CD4-positive, alpha-beta T cell (primary cell): ENCODE measurements around the gene PIANP. TPM values are rescaled to one million over a fixed set of nuclear protein-coding genes. Genes with fewer than 3 reads are reported as not detected.

ENCODE experiments used
- ATAC-seq: fragments of 200-7000 bp; cut with Tn5 transposase; one replicate; pipeline ENCODE4 v1.10.0; 2022; ENCODE audit warnings: mild to moderate bottlenecking; ENCODE audit not compliant: poor library complexity
- CTCF ChIA-PET: fragments of 350-600 bp; sonication (Branson Sonifier 250); formaldehyde crosslinking; loops from one replicate; lab custom pipeline; 2021; ENCODE audit warnings: antibody characterized with exemption, inconsistent platforms; lab: Charles Lee
- POLR2A ChIA-PET: fragments of 350-600 bp; sonication (Branson Sonifier 250); formaldehyde crosslinking; loops from one replicate; lab custom pipeline; 2021; ENCODE audit warnings: antibody characterized with exemption, inconsistent platforms; lab: Charles Lee
- DNase-seq, 14 experiments: peaks; one replicate each; pipeline ENCODE4 v3.0.0-alpha.2; 2013 to 2020; ENCODE audit warnings: mixed read lengths in 2 of 14
- H3K27ac ChIP-seq, 2 donors: one replicate each; pipeline versions ENCODE4 v1.5.1 to v1.7.0; 2013; ENCODE audit warnings: low read length in 2 of 2, low read depth in 1 of 2, mild to moderate bottlenecking in 1 of 2
- H3K27me3 ChIP-seq, 2 experiments: 1 replicate in 1 of 2; 2 replicates in 1 of 2; pipeline versions ENCODE4 v1.6.1 to v1.7.0; 2013; ENCODE audit warnings: low read length in 2 of 2, control low read depth in 1 of 2, mild to moderate bottlenecking in 1 of 2, moderate library complexity in 1 of 2; ENCODE audit not compliant: insufficient read depth in 2 of 2, control insufficient read depth in 1 of 2
- H3K36me3 ChIP-seq: one replicate; pipeline ENCODE4 v1.6.1; 2013; ENCODE audit warnings: low read length, control low read depth; ENCODE audit not compliant: insufficient read depth
- H3K4me1 ChIP-seq: one replicate; pipeline ENCODE4 v1.6.1; 2013; ENCODE audit warnings: low read length, control low read depth; ENCODE audit not compliant: insufficient read depth
- H3K4me3 ChIP-seq: one replicate; pipeline ENCODE4 v1.5.1; 2013; ENCODE audit warnings: mild to moderate bottlenecking, low read length, moderate library complexity
- H3K9me3 ChIP-seq, 2 experiments: 1 replicate in 1 of 2; 2 replicates in 1 of 2; pipeline versions ENCODE4 v1.6.1 to v1.7.0; 2013; ENCODE audit warnings: low read length in 2 of 2, mild to moderate bottlenecking in 2 of 2, control low read depth in 1 of 2, moderate library complexity in 1 of 2; ENCODE audit not compliant: control insufficient read depth in 1 of 2, insufficient read depth in 1 of 2
- H3K27ac Mint-ChIP-seq: one replicate; pipeline ENCODE4 v1.8.0; 2020; ENCODE audit warnings: mixed read lengths
- H3K27me3 Mint-ChIP-seq: one replicate; pipeline ENCODE4 v1.8.0; 2021; ENCODE audit warnings: mixed read lengths
- H3K36me3 Mint-ChIP-seq: one replicate; pipeline ENCODE4 v1.8.0; 2021; ENCODE audit warnings: low read depth, mixed read lengths
- H3K4me1 Mint-ChIP-seq: one replicate; pipeline ENCODE4 v1.8.0; 2021; ENCODE audit warnings: low read depth, mixed read lengths
- H3K4me3 Mint-ChIP-seq: one replicate; pipeline ENCODE4 v1.8.0; 2020; ENCODE audit warnings: mild to moderate bottlenecking, mixed read lengths
- H3K9me3 Mint-ChIP-seq: one replicate; pipeline ENCODE4 v1.8.0; 2020; ENCODE audit warnings: mixed read lengths
- intact Hi-C, 2 experiments: fragments of 100-400 bp; cut with DNase I in 1 of 2; cut with micrococcal nuclease in 1 of 2; formaldehyde crosslinking; loops; one replicate each; pipeline versions ENCODE4 v1.15.1 to v1.9.0; 2023 to 2025; cut with DNase I, micrococcal nuclease
- total RNA-seq, 174 experiments: library from RNA in 2 of 174; stranded (reverse) in 2 of 174; gene quantifications; one replicate each; pipeline ENCODE4 v1.2.3 and lab custom pipeline; 2021 to 2026
- TF ChIP-seq, protein P1 (sequence below): fragments of 200-600 bp; IDR thresholded peaks from one replicate; pipeline ENCODE4 v1.8.0; 2022; ENCODE audit warnings: antibody characterized with exemption, mild to moderate bottlenecking

PIANP gene
- total RNA-seq, 2 experiments from 2014 or later = 0.87 to 0.99 TPM

DNA sequence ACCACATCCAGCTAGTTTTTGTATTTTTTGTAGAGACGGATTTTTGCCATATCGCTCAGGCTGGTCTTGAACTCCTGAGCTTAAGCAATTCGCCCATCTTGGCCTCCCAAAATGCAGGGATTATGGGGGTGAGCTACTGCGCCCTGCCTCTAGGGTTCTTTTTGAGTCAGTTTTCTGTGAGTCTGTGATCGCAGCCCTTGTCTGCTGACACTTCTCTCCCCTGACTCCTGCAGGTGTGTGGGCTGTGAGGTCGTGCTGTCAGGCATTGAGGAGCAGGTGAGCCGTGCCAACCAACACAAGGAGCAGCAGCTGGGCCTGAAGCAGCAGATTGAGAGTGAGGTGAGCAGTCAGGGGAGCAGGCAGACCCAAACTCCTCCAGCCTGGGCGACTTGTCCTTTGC, 29.6 kb upstream of the PIANP start:
- Mint-ChIP-seq H3K27ac (no peak overlapping the region), H3K36me3 (peaks cover 75% of the 10 kb centered on the region)

DNA sequence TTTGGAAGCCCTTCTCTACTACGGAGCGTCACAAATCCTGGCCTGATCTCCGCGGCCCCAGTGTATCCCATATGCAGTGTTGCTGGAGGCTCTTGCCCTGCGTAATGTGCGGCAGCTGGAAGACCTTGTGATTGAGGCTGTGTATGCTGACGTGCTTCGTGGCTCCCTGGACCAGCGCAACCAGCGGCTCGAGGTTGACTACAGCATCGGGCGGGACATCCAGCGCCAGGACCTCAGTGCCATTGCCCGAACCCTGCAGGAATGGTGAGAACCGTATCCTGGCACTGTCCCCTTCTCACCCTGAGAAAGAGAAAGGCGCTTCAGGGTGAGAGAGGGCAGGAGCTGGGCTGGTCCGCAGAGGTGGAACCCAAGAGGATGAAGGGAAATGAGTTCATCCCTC, 28.6 kb upstream of the PIANP start:
- H3K9me3 Mint-ChIP-seq = no peaks in the 10 kb centered on the region
- DNase-seq (no peak), ATAC-seq (no peak)
- ChIA-PET CTCF (no interaction called here), POLR2A (no interaction called here)
- peaks cover 69% of the 10 kb centered on the region for H3K36me3 Mint-ChIP-seq
- Histone ChIP-seq H3K27ac (no peak overlapping the region), H3K4me3 (no peak overlapping the region), H3K4me1 (peaks cover 11% of the 10 kb centered on the region), H3K9me3 (no peaks in the 10 kb centered on the region), H3K27me3 (no peaks in the 10 kb centered on the region), H3K36me3 (peaks cover 50% of the 10 kb centered on the region)
- TF ChIP-seq, protein P1, sequence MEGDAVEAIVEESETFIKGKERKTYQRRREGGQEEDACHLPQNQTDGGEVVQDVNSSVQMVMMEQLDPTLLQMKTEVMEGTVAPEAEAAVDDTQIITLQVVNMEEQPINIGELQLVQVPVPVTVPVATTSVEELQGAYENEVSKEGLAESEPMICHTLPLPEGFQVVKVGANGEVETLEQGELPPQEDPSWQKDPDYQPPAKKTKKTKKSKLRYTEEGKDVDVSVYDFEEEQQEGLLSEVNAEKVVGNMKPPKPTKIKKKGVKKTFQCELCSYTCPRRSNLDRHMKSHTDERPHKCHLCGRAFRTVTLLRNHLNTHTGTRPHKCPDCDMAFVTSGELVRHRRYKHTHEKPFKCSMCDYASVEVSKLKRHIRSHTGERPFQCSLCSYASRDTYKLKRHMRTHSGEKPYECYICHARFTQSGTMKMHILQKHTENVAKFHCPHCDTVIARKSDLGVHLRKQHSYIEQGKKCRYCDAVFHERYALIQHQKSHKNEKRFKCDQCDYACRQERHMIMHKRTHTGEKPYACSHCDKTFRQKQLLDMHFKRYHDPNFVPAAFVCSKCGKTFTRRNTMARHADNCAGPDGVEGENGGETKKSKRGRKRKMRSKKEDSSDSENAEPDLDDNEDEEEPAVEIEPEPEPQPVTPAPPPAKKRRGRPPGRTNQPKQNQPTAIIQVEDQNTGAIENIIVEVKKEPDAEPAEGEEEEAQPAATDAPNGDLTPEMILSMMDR = no peak
- H3K4me3 Mint-ChIP-seq = no peak overlapping the region
- no peaks in the 10 kb centered on the region for H3K27me3 Mint-ChIP-seq
- H3K27ac Mint-ChIP-seq = no peak overlapping the region
- peaks cover 19% of the 10 kb centered on the region for H3K4me1 Mint-ChIP-seq
- intact Hi-C loops = no loop called here

More for the DNA sequence above, 29.6 kb upstream of the PIANP start:
- no peak overlapping the region for H3K4me3 Mint-ChIP-seq
- Histone ChIP-seq H3K9me3 (no peaks in the 10 kb centered on the region), H3K27me3 (no peaks in the 10 kb centered on the region), H3K36me3 (peaks cover 58% of the 10 kb centered on the region), H3K4me1 (peaks cover 2% of the 10 kb centered on the region), H3K4me3 (no peak overlapping the region), H3K27ac (no peak overlapping the region)
- no peak for ATAC-seq
- intact Hi-C loops = no loop called here
- no peaks in the 10 kb centered on the region for H3K9me3 Mint-ChIP-seq
- H3K27me3 Mint-ChIP-seq = no peaks in the 10 kb centered on the region
- CTCF ChIA-PET = no interaction called here
- H3K4me1 Mint-ChIP-seq = peaks cover 11% of the 10 kb centered on the region
- no peak for DNase-seq
- POLR2A ChIA-PET = interaction anchor here (1.0 kb wide), 1 partner anchor 37 kb away, joined by 3 read pairs; no protein-coding TSS in a partner anchor
- TF ChIP-seq, protein P1 = no peak

DNA sequence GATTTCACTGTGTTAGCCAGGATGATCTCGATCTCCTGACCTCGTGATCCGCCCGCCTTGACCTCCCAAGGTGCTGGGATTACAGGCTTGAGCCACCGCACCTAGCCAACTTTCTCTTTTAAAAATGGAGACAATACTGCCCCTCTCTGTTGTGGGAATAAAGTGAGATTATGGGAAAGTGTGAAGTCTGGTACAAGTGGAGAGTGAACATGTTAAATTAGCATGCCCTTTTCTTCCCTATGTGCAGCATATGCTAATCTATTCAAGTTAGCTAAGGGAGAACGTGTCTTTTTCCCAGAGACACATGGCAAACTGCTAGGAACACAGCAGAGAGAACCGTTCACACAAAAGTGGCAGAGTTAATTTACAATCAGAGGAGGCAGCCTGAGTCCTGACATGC, 24.7 kb upstream of the PIANP start:
- TF ChIP-seq, protein P1 = no peak

More for the DNA sequence above, 24.7 kb upstream of the PIANP start:
- ChIA-PET CTCF (interaction anchor here (2.4 kb wide), 1 partner anchor 27 kb away, joined by 10 read pairs; the partner anchor contains the start of gene MLF2), POLR2A (interaction anchor here (0.6 to 3.3 kb wide), 6 partner anchors 10 to 212 kb away, joined by 3 to 164 read pairs (median 12); partner anchors contain the start of gene ZNF384)
- Mint-ChIP-seq H3K4me3 (peak overlapping the region; percentile 8), H3K4me1 (peaks cover 28% of the 10 kb centered on the region), H3K27me3 (no peaks in the 10 kb centered on the region), H3K9me3 (no peaks in the 10 kb centered on the region), H3K27ac (no peak overlapping the region), H3K36me3 (peaks cover 48% of the 10 kb centered on the region)
- ATAC-seq (no peak), DNase-seq (no peak)
- no peak overlapping the region for H3K4me3 ChIP-seq
- H3K9me3 ChIP-seq = no peaks in the 10 kb centered on the region
- no peaks in the 10 kb centered on the region for H3K27me3 ChIP-seq
- peaks cover 30% of the 10 kb centered on the region for H3K36me3 ChIP-seq
- intact Hi-C loops = loop anchor here (2.0 kb wide), 2 partner anchors 27 to 63 kb away; partner anchors contain the start of genes ING4 (in 1 of the 2) and MLF2 (in 1 of the 2)
- no peak overlapping the region for H3K27ac ChIP-seq
- H3K4me1 ChIP-seq = peaks cover 18% of the 10 kb centered on the region
